ENCODE measurements around the gene EEPD1. TPM values are rescaled to one million over a fixed set of nuclear protein-coding genes. Genes with fewer than 3 reads are reported as not detected.

Gene EEPD1
- total and polyA plus RNA-seq, 9 donors: 5.6 to 16.6 (median 11.5) TPM

DNA sequence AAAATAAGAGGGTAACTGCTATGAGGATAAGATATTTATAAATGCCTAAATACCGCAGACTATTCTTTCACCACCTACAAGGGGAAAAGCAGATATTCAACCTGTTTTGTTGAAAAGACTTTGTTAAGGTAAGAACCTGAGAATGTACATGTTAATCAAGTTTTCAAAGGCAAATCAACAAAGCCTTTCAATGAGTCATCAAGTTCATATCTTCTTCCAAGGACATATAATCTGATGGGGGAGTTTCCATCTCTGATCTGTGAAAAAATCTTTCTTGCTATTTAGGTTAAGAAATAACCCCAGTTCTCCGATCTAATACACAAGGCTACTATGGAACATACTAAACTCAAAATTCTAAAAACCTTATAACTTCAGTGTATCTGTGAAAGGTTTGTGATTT is 196.6 kb downstream of the EEPD1 start:
- TF ChIP-seq POLR2A (IDR thresholded peaks at IDR 0.05) (no peak), EP300 (IDR thresholded peaks at IDR 0.05) (no peak)
- TF ChIP-seq, protein P1, sequence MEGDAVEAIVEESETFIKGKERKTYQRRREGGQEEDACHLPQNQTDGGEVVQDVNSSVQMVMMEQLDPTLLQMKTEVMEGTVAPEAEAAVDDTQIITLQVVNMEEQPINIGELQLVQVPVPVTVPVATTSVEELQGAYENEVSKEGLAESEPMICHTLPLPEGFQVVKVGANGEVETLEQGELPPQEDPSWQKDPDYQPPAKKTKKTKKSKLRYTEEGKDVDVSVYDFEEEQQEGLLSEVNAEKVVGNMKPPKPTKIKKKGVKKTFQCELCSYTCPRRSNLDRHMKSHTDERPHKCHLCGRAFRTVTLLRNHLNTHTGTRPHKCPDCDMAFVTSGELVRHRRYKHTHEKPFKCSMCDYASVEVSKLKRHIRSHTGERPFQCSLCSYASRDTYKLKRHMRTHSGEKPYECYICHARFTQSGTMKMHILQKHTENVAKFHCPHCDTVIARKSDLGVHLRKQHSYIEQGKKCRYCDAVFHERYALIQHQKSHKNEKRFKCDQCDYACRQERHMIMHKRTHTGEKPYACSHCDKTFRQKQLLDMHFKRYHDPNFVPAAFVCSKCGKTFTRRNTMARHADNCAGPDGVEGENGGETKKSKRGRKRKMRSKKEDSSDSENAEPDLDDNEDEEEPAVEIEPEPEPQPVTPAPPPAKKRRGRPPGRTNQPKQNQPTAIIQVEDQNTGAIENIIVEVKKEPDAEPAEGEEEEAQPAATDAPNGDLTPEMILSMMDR (IDR thresholded peaks at IDR 0.05): no peak
- WGBS, 3 donors: 47 to 62% (median 58%) methylated on average over 2 of the region's 2 CpGs
- Histone ChIP-seq H3K36me3 (no peaks in the 10 kb centered on the region), H3K4me3 (no peak overlapping the region), H3K27me3 (no peaks in the 10 kb centered on the region), H3K4me1 (ENCODE audit: insufficient read depth) (peaks cover 4% of the 10 kb centered on the region), H3K9me3 (no peaks in the 10 kb centered on the region), H3K27ac (peak overlapping the region in 1 of 2 donors; percentile 72)
- intact Hi-C loops (cut with DNase I): no loop called here
- no peak for DNase-seq

Small RNAs within 50 kb of the gene (small RNA-seq; reads per million reads assigned to genes)
- gene AC006960.1 (not detected), gene AC007327.1 (not detected), gene RF00019 (not detected)

Other genes with a start within 250 kb of the EEPD1 start
- 1 to 10 TPM in 6 of 7 donors, under 1 TPM in 1; 0.50 to 6.0 (median 2.6) TPM for gene ANLN, start 236.6 kb downstream of the EEPD1 start, total RNA-seq
- 1 to 10 TPM; 1.2 to 2.6 TPM for gene ANLN, start 236.6 kb downstream of the EEPD1 start, polyA plus RNA-seq

Data from ovary (tissue), 9 donors.